HG02759 (cell line): ENCODE measurements around the gene PHYHD1.

Experiments
- ATAC-seq: cut with Tn5 transposase; IDR thresholded peaks from one replicate; pipeline ENCODE4 v1.9.1; 2021; ENCODE audit warnings: mild to moderate bottlenecking, moderate library complexity; ENCODE audit not compliant: unreplicated experiment

PHYHD1 gene

DNA sequence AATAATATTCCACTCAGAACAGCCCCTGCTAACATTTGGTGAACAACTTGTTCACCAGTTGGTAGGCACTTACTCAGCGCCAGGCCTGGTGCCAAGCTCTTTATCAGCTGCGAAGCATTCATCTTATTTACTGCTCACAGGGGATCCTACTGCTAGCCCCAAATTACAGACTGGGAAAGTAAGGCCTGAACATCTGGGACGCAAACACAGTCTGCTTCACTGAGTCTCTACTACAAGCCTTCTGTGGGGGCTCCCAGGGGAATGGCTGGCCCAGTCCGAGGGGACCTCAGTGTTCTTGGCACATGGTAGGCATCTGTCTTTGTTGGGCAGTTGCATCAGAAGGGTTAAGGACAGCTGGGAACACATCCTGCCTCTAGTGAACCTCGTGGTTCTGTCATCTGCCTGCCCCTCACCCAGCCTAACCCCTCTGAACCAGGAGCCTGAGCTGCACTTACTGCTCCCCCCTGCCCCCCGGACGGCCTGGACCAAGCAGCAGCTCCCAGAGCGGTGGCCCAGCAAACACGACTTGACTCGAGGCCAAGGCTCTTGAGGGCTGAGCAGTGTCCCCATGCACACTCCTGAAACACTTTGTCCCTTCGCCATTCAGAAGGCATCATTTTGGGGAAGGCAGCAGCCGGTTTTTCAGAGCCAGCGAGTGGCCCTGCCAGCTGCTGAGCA, at the start of gene PHYHD1:
PHYHD1 (plus strand) TSS at position 602 of the 678 bp plus-strand sequence. CDS start 1,342 bp downstream, outside the sequence.
- no peak for ATAC-seq

DNA sequence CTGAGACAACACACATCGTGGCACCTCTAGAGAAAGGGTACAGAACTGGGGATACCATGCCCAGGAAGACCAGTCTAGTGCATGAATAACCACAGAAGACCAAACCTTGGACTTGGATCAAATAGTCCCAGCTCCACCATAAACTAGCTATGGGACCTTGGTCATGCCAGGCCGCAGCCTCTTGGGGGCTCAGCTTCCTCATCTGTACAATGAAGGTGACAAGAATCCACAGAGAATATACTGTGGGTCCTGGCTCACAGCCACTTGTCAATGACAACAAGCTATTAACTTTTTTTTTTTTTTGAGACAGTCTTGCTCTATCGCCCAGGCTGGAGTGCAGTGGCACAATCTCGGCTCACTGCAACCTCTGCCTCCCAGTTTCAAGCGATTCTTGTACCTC, 42.9 kb upstream of the PHYHD1 start:
- no peak for ATAC-seq

DNA sequence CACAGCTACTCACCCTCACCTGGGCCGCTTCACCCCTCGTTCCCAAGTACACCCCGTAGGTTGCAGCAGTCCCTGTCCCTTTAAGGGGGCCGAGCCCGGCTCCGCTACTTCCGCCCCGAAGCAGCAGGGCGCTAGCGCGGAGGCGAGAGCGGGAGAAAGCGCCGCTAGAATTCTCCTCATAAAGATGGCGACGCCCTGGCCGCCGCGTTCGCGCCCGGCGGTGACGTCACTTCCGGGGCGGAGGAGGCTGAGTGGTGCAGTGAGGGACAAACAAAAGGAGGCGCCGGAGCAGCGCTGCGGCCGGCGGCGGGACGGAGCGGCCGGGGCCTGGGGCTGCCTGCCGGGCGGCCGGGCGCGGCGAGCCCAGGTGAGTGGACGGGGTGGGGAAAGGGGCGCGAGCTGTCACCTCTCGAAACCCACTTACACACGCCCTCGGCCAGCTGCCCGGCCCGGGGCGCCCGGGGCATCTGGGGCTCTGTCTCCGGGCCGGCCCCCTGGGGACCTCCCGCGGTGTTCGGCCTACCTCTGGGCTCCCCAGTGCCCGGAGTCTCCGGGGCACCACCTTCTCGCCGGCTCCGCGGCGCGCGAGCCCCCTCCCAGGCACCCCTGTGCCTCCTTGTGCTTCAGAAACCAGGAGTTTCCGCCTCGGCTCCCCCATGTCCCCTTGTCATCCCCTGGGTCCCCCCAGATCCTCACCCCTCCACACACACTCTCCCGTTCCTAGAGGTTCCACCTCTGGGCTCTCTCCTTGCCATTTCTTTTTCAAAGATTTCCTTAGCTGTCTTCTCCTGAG, 38.7 kb upstream of the PHYHD1 start, which contains the start of the genes KYAT1 and LRRC8A:
KYAT1 (minus strand) TSS at position 67 of the 793 bp plus-strand sequence. CDS start 36,545 bp downstream, outside the sequence.
LRRC8A (plus strand) TSS at position 250 of the 793 bp plus-strand sequence. CDS start 25,032 bp downstream, outside the sequence.
- ATAC-seq: peak; percentile 87

DNA sequence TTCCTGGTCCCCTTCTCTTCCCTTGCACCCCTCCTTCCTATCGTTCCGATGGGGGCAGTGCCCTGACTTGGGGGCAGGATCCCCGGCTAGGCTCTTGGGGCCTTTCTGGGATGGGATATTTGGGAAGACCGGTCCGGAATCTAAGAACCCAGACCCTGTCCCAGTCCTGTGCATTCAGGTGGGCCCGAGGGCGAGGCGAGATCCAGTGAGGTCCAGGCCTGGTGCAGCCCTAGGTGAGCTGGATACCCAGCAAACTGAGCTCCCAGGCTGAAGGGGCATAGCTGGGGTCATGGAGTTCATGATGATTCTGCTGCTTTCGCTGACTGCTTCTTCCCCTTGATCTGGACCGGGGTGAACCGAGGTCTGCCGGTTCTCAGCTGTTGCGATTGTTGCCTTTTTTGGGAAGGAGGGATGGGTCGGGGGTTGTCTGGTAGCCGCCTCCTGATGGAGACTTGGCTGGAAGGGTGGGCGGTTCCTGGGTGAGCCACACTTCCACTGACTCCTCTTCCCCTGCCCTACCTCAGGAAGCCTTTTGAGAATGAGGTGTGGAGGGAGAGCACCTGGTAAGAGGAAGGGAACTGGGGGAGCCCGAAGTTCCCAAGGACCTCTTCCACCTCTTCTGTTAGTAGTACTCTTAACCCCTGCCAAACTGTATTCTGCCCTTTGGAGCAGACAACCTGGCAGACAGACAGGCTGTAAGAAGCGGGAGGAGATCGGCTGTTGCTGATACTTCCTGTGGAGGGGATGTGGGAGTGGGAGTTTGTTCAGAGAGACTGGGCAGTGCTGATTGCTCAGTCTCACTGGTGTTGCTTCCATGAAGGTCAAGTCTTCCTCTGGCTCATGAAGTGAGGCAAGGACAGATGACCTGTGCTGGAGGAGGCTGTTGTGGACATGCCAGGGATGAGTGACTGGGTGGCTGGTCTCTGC, 37.8 kb upstream of the PHYHD1 start:
- no peak for ATAC-seq

DNA sequence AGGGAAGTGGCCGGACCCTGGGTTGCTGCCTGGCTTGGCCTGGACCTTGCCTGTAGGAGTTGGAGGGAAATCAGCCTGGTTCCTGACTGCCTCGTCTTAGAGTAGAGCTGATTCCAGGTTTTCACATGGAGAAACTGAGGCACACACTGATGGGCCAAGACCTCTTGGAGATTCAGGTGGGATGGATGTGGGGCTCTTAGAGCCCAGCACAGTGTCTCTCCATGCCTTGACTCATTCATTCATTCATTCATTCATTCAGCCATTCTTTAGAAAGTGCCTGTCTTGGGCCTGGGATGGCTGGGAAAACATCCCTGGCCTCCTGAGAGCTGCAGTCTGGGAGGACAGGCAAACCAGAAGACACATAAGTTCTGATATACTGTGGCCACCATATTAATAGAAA, 36.6 kb upstream of the PHYHD1 start:
- no peak for ATAC-seq

DNA sequence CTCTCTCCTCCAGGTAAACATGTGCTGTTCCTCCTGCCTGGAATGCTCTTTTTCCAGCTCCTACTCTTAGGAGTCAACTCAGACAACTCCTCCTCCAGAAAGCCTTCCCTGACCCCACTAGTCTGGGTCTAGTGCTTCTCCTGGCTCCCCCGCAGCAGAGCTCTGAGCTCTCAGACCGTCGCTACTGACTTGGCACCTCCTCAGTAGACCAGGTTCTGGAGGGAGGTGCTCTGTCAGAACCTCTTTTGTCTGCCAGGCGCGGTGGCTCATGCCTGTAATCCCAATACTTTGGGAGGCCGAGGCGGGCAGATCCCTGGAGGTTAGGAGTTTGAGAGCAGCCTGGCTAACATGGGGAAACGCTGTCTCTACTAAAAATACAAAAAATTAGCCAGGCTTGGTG, 35.4 kb upstream of the PHYHD1 start:
- ATAC-seq: no peak

DNA sequence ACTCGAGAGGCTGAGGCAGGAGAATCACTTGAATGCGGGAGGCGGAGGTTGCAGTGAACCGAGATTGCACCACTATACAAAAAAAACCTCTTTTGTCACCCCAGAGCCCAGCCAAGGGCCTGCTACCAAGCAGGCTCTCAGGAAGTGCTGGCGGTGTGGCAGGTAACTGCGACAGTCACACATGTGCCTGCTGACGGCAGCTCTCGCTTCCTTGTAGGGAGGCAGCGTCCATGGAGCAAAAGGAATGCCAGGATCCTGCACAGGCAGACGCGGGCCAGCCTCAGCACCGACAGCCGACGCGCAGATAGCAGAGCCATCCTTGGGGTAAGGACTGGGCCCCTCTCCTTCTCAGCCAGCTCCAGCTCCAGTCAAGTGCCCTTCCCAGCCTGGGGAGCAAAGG, 35.0 kb upstream of the PHYHD1 start:
- ATAC-seq: no peak

DNA sequence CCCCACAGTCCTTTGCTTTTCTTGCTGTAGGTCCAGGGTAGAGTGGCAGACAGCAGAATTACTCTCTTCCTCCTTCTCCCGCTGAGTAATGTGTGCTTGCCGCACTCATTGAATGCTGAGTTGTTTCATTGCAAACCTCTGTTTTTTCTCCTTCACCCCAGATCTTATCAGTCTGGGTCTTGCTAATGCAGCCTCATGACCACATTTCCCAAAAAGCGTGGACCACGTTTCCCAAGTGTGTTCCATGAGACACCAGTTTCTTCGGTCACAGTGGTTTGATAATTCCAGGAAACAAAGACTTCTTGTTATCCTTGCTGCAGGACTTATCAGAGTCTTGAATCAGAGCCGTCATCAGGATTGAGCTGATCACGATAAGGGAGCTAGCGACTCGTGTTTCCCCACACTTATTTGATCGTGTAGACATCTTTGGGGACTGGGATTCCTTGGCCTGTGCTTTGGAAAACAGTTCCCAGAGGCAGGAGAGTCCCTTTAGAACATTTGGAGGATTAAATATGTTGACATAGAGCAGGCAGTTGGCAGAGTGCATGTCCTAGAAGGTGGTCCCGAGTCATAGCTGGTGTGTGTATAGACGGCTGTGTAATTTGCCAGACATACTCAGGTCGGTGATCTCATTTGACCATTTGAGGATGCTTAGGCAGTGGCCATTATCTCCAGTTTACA, 34.4 kb upstream of the PHYHD1 start:
- no peak for ATAC-seq

DNA sequence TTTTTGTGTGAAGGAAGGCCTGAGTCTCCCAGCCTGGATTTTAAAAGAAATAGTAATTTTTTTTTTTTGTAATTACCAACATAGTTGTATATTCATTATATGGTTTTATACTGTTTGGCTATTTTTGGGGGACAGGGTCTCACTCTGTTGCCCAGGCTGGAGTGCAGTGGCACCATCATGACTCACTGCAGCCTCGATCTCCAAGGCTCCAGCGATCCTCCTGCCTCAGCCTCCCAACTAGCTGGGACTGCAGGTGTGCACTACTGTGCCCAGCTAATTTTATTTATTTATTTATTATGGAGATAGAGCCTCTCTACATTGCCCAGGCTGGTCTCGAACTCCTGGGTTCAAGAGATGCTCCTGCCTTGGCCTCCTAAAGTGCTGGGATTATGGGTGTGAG, 33.7 kb upstream of the PHYHD1 start:
- ATAC-seq: no peak

DNA sequence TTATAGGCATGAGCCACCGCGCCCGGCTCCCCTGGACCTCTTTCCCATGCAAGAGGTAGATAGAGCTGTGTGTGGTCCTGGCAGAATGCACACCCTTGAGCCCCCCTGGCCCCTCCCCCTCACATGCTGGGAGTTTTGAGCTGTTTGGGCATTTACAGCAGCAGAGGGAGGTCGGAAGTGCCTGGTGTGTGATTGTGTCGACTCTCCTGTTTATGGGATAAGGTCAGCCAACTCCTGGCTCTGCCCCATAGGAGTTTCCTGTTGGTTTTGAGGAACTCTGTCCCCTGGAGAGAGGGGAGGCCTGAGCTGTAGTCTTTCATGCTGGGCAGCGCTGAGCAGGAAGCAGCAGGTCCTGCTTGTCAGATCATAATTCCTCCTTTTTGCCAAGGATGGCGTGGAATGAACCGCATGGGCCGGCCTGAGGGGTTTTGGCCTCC, 32.9 kb upstream of the PHYHD1 start:
- no peak for ATAC-seq

DNA sequence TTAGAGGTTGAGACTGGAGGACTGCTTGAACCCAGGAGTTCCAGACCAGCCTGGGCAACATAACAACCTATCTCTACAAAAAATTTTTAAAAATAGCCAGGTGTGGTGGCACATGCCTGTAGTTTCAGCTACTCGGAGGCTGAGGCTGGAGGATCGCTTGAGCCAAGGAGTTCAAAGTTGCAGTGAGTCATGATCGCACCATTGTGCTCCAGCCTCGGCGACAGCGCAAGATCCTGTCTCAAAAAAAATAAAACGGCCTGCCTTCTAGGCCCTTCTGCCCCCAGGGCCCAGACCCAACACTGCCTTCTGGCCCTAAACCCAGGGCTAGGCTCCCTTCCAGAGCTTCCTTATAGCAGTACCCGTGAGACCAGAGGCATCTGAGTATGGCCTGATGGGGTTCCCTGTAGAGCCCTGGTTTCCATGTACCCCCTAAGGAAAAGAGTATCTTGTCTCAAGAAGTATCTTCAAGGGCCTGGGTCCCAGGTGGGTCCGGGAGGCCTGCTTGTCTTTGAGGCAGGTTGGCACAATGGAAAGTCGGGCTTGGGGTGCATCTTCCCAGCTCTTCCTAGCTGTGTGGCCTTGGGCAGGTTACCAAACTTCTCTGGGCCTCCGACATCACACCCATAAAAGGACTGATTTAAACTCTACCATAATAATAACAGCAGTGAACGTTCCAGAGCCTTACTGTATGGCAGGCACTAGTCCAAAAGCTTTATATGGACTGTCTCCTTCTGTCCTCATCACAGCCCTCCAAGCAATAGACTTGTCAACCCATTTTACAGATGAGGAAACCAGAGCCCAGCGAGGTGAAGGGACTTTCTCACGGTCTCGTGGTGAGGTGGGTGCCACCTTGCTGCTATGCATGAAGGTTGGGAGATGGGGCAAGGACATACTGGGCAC, 29.2 kb upstream of the PHYHD1 start:
- ATAC-seq: no peak

DNA sequence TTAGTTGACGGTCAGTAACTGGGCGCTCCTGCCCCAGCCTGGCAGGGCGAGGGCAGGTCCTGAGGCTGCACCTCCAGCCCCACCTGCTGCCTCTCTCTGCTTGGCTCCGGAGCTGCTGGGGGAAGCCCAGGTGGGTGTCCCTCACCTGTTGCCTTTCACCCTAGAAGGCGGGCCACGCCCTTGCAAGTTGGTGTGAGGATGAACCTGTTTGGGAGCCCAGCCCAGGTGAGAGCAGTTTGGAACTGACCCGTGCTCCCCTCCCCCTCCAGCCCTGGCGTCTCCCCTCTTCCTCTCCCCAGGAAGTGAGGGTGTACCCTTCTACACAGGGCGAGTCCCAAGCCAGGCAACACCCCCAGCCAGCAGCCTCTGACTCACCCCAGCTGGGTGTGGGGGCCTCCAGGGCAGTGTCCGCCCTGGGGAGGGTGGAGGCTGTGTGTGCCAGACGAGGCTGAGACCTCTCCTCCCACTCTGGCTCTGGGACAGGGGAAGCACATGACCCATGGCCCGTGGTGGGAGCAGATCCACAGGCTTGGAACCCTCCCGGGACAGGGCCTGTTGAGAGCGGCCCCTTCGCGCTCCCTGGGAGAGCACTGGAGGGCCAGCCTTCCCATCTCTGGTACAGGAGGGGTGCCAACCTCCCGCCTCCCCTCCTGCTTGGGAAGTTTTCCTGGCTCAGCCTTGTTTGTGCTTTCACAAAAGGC, 28.4 kb upstream of the PHYHD1 start:
- no peak for ATAC-seq

DNA sequence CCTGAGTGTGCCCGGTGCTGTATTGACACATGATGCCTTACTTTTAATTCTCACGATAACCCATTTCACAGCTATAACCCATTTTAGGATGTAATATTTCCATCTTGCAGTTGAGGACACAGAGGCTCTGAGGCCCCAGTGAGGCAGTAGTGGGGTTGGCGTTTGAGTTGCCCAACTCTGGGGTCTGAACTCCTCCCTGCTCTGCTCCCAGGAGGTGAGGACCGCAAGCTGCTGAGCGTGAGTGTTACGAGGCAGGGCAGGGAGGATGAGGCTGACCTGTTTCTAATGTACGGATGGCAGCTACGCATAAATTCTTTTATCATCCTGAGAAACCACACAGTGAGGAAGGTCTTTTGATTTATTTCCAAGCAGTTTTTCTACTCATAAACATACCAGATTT, 27.4 kb upstream of the PHYHD1 start:
- ATAC-seq: no peak

DNA sequence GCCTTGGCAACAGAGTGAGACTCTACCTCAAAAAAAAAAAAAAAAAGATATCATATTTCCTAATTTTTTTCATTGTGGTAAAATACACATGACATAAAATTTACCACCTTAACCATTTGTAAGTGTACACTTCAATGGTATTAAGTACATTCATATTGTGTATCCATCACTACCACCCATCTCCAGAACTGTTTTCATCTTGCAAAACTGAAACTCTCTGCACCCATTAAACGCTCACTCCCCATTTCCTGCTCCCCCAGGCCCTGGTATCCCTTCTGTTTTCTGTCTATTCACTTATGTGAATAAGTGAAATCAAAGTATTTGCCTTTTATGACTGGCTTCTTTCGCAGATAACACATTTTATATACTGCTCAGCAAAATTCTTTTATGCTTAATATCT, 26.0 kb upstream of the PHYHD1 start:
- ATAC-seq: no peak

DNA sequence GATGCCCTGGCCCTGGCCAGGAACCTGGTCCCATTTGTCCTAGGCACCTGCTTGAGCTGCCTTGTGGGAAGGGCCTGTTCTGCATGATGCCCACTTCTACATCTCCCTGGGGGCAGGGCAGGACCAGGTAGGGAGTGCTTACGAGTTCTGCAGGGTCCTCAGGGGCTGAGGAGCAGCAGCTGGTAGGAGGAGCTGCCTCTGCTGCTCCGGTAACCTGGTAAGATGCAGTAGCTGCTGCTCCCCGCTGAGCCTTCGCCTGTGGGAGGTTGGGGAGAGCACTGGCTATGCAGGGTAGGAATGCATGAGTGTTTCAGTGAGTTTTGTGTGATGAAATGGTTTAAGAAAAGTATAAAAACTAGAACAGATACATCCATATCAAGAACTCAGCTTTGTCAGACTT, 25.2 kb upstream of the PHYHD1 start:
- no peak for ATAC-seq

DNA sequence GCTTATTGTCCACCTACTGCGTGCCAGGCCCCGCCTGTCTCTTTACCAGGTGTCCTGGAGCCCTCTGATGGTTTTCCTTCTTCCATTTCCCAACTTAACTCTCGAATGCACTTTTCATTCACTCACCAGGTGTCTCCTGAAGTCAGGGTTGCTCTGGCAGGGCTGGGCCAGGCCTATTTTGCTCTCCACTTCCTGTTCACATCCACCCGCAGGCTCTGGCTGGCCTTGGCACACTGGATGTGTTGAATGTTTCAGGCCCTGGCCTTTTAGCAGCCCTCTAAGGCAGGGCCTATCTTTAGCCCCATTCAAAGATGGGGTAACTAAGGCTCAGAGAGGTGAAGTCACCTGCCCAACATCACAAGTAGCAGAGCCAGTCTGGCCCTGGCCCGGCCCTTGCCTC, 22.4 kb upstream of the PHYHD1 start:
- ATAC-seq: no peak

DNA sequence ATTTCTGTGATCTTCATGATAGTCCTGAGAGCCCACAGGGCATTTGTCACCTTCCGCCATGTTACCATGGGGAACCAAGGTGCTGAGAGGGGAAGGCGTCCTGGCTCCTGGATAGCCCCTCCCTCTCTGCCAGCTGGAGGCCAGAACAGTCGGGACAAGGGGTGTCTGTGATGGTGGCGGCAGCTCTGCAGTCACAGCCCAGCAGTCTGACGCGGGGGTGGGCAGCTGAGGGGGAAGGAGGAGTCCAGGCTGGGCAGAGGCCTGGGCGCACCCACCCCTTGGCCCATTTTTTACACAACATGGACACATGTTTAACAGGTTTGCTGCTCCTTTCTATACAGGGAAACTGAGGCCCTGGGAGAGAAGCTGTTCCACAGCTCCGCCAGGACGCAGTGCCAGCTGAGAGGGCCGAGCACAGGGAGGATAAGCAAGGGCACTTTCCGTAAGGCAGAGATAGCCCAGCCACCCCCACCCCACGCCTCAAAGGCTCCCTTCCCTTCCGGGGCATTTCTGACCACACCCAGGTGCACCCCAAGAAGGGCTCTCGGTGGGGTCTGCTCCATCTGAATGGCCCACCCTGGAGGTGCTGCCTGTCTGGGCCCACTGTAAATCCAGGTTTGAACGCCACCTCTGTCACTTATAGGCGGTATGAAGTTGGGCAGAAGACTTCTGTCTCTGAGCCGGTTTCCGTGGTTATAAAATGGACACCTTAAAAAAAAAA, 21.8 kb upstream of the PHYHD1 start:
- no peak for ATAC-seq
